ENCODE data around the gene CLCN3. TPM values are rescaled to one million over a fixed set of nuclear protein-coding genes. Genes with fewer than 3 reads are reported as not detected.
"Not testable (repeated sequence)": the region's sequence is repeated elsewhere in the genome, so short reads cannot be mapped to it uniquely, and the experiment has no call there.

Gene CLCN3
- total RNA-seq, 2 experiments from 2014 or later: 21.2 to 22.0 TPM

- Mint-ChIP-seq H3K9me3 (ENCODE audit: low read depth) (no peaks in the 10 kb centered on the region), H3K36me3 (ENCODE audit: low read depth) (peaks cover 3% of the 10 kb centered on the region), H3K27ac (peak overlapping the region; percentile 100), H3K4me3 (peak overlapping the region; percentile 93), H3K27me3 (no peaks in the 10 kb centered on the region), H3K4me1 (peaks cover 57% of the 10 kb centered on the region)
- ChIA-PET POLR2A (interaction anchor here (0.6 kb wide), 1 partner anchor 104 kb away, joined by 5 read pairs; no protein-coding TSS in a partner anchor), CTCF (interaction anchor here (0.7 to 0.8 kb wide), 3 partner anchors 8 to 1139 kb away, joined by 3 read pairs; no protein-coding TSS in a partner anchor)
- DNase-seq (no peak), ATAC-seq (no peak)
- intact Hi-C loops (cut with DNase I, micrococcal nuclease): loop anchor here in 1 of 2 experiments (10.0 kb wide), 1 partner anchor 1134 kb away; the partner anchor contains the start of gene DDX60L
These were observed 1.4 kb upstream of the CLCN3 start for GRCh38 chr4:169618986-169619385.

- Mint-ChIP-seq H3K9me3 (ENCODE audit: low read depth) (no peaks in the 10 kb centered on the region), H3K36me3 (ENCODE audit: low read depth) (peaks cover 3% of the 10 kb centered on the region), H3K4me3 (peak overlapping the region; percentile 93), H3K4me1 (peaks cover 57% of the 10 kb centered on the region), H3K27me3 (no peaks in the 10 kb centered on the region), H3K27ac (peak overlapping the region; percentile 100)
- DNase-seq (peak; percentile 65), ATAC-seq (peak; percentile 29)
- CTCF ChIA-PET: interaction anchor here (0.7 to 2.1 kb wide), 8 partner anchors 9 to 1140 kb away, joined by 3 to 5 read pairs (median 3); partner anchors contain the start of gene CBR4
- intact Hi-C loops (cut with DNase I, micrococcal nuclease): loop anchor here in 1 of 2 experiments (10.0 kb wide), 1 partner anchor 1135 kb away; the partner anchor contains the start of gene DDX60L
- POLR2A ChIA-PET: interaction anchor here (0.7 to 3.1 kb wide), 2 partner anchors 41 to 142 kb away, joined by 3 to 19 read pairs; no protein-coding TSS in a partner anchor
These were observed 840 bp upstream of the CLCN3 start for GRCh38 chr4:169619518-169619957.

- H3K27me3 Mint-ChIP-seq: no peaks in the 10 kb centered on the region
- H3K4me3 Mint-ChIP-seq: peak overlapping the region; percentile 93
- no peaks in the 10 kb centered on the region for H3K9me3 Mint-ChIP-seq (ENCODE audit: low read depth)
- ATAC-seq (peak; percentile 4), DNase-seq (peak; percentile 49)
- intact Hi-C loops (cut with DNase I, micrococcal nuclease): loop anchor here (1.0 to 5.0 kb wide), 5 partner anchors 8 to 1109 kb away; partner anchors contain the start of genes HPF1 (in 1 of the 2) and NEK1 (in 1 of the 2)
- POLR2A ChIA-PET: interaction anchor here (1.1 to 3.1 kb wide), 2 partner anchors 8 to 40 kb away, joined by 6 to 19 read pairs; no protein-coding TSS in a partner anchor
- H3K4me1 Mint-ChIP-seq: peaks cover 56% of the 10 kb centered on the region
- CTCF ChIA-PET: interaction anchor here (0.7 to 2.1 kb wide), 4 partner anchors 8 to 190 kb away, joined by 3 to 5 read pairs (median 4); partner anchors contain the start of gene NEK1
- peak overlapping the region; percentile 100 for H3K27ac Mint-ChIP-seq
- H3K36me3 Mint-ChIP-seq (ENCODE audit: low read depth): peaks cover 10% of the 10 kb centered on the region
These were observed 486 bp downstream of the CLCN3 start for GRCh38 chr4:169620880-169621248.

- intact Hi-C loops (cut with DNase I, micrococcal nuclease): loop anchor here (1.0 to 5.0 kb wide), 3 partner anchors 9 to 1110 kb away; no protein-coding TSS in a partner anchor
- peak overlapping the region; percentile 93 for H3K4me3 Mint-ChIP-seq
- peak; percentile 38 for ATAC-seq
- no peak for DNase-seq
- H3K27ac Mint-ChIP-seq: peak overlapping the region; percentile 89
- ChIA-PET POLR2A (interaction anchor here (0.7 to 3.1 kb wide), 3 partner anchors 9 to 38 kb away, joined by 3 to 19 read pairs (median 6); no protein-coding TSS in a partner anchor), CTCF (interaction anchor here (0.6 to 2.1 kb wide), 6 partner anchors 8 to 1142 kb away, joined by 3 to 5 read pairs (median 4); partner anchors contain the start of genes DDX60L and NEK1)
- peaks cover 57% of the 10 kb centered on the region for H3K4me1 Mint-ChIP-seq
- H3K9me3 Mint-ChIP-seq (ENCODE audit: low read depth): no peaks in the 10 kb centered on the region
- H3K36me3 Mint-ChIP-seq (ENCODE audit: low read depth): peaks cover 10% of the 10 kb centered on the region
- no peaks in the 10 kb centered on the region for H3K27me3 Mint-ChIP-seq
These were observed 1.5 kb downstream of the CLCN3 start for GRCh38 chr4:169621731-169622492.

GRCh38 chr4:169622566-169622965, 2.2 kb downstream of the CLCN3 start:
- ATAC-seq (no peak), DNase-seq (no peak)
- Mint-ChIP-seq H3K9me3 (ENCODE audit: low read depth) (no peaks in the 10 kb centered on the region), H3K27ac (peak overlapping the region; percentile 89), H3K4me1 (peaks cover 56% of the 10 kb centered on the region), H3K4me3 (peak overlapping the region; percentile 93), H3K36me3 (ENCODE audit: low read depth) (peaks cover 12% of the 10 kb centered on the region), H3K27me3 (no peaks in the 10 kb centered on the region)
- ChIA-PET POLR2A (interaction anchor here (3.1 kb wide), 1 partner anchor 38 kb away, joined by 19 read pairs; no protein-coding TSS in a partner anchor), CTCF (interaction anchor here (0.6 to 1.0 kb wide), 2 partner anchors 9 to 1143 kb away, joined by 4 read pairs; partner anchors contain the start of gene DDX60L)
- intact Hi-C loops (cut with DNase I, micrococcal nuclease): loop anchor here in 1 of 2 experiments (1.0 to 5.0 kb wide), 2 partner anchors 38 to 1110 kb away; no protein-coding TSS in a partner anchor

GRCh38 chr4:169624012-169624411, 3.6 kb downstream of the CLCN3 start:
- intact Hi-C loops (cut with DNase I, micrococcal nuclease): loop anchor here in 1 of 2 experiments (5.0 kb wide), 1 partner anchor 1112 kb away; no protein-coding TSS in a partner anchor
- Mint-ChIP-seq H3K4me1 (peaks cover 48% of the 10 kb centered on the region), H3K36me3 (ENCODE audit: low read depth) (peaks cover 12% of the 10 kb centered on the region)
- H3K9me3 Mint-ChIP-seq (ENCODE audit: low read depth); H3K27ac Mint-ChIP-seq; DNase-seq; POLR2A ChIA-PET; H3K27me3 Mint-ChIP-seq; ATAC-seq; H3K4me3 Mint-ChIP-seq: not testable (repeated sequence)
- CTCF ChIA-PET: interaction anchor here (1.4 to 1.6 kb wide), 2 partner anchors 8 to 16 kb away, joined by 3 to 4 read pairs; no protein-coding TSS in a partner anchor

- ChIA-PET CTCF (interaction anchor here (0.9 to 1.8 kb wide), 3 partner anchors 10 to 13 kb away, joined by 3 to 12 read pairs (median 6); partner anchors contain the start of gene NEK1), POLR2A (interaction anchor here (0.6 kb wide), 1 partner anchor 13 kb away, joined by 5 read pairs; no protein-coding TSS in a partner anchor)
- ATAC-seq (no peak), DNase-seq (no peak)
- intact Hi-C loops (cut with DNase I, micrococcal nuclease): loop anchor here in 1 of 2 experiments (2.0 kb wide), 1 partner anchor 27 kb away; no protein-coding TSS in a partner anchor
- Mint-ChIP-seq H3K4me3 (no peak overlapping the region), H3K27me3 (no peaks in the 10 kb centered on the region), H3K36me3 (ENCODE audit: low read depth) (peaks cover 12% of the 10 kb centered on the region), H3K27ac (peak overlapping the region; percentile 77), H3K4me1 (peaks cover 45% of the 10 kb centered on the region), H3K9me3 (ENCODE audit: low read depth) (no peaks in the 10 kb centered on the region)
These were observed 5.5 kb downstream of the CLCN3 start for GRCh38 chr4:169625886-169626285.

GRCh38 chr4:169626331-169627282, 6.2 kb downstream of the CLCN3 start:
- Mint-ChIP-seq H3K4me1 (peaks cover 47% of the 10 kb centered on the region), H3K36me3 (ENCODE audit: low read depth) (peaks cover 17% of the 10 kb centered on the region), H3K9me3 (ENCODE audit: low read depth) (no peaks in the 10 kb centered on the region), H3K4me3 (no peak overlapping the region), H3K27ac (peak overlapping the region; percentile 86), H3K27me3 (no peaks in the 10 kb centered on the region)
- ATAC-seq (peak; percentile 93), DNase-seq (peak; percentile 37)
- ChIA-PET CTCF (interaction anchor here (0.9 to 1.8 kb wide), 4 partner anchors 10 to 32 kb away, joined by 3 to 12 read pairs (median 5); partner anchors contain the start of gene NEK1), POLR2A (interaction anchor here (1.2 kb wide), 1 partner anchor 11 kb away, joined by 4 read pairs; no protein-coding TSS in a partner anchor)
- intact Hi-C loops (cut with DNase I, micrococcal nuclease): loop anchor here in 1 of 2 experiments (2.0 kb wide), 1 partner anchor 26 kb away; no protein-coding TSS in a partner anchor

GRCh38 chr4:169627307-169627706, 6.9 kb downstream of the CLCN3 start:
- H3K36me3 Mint-ChIP-seq (ENCODE audit: low read depth): peaks cover 20% of the 10 kb centered on the region
- intact Hi-C loops (cut with DNase I, micrococcal nuclease): loop anchor here in 1 of 2 experiments (2.0 kb wide), 1 partner anchor 25 kb away; no protein-coding TSS in a partner anchor
- H3K4me1 Mint-ChIP-seq: peaks cover 50% of the 10 kb centered on the region
- DNase-seq: no peak
- no peaks in the 10 kb centered on the region for H3K9me3 Mint-ChIP-seq (ENCODE audit: low read depth)
- no peak overlapping the region for H3K4me3 Mint-ChIP-seq
- CTCF ChIA-PET: interaction anchor here (1.2 to 1.8 kb wide), 3 partner anchors 9 to 32 kb away, joined by 3 to 12 read pairs (median 4); partner anchors contain the start of gene NEK1
- ATAC-seq: no peak
- no peaks in the 10 kb centered on the region for H3K27me3 Mint-ChIP-seq
- H3K27ac Mint-ChIP-seq: peak overlapping the region; percentile 86
- POLR2A ChIA-PET: interaction anchor here (1.2 kb wide), 1 partner anchor 12 kb away, joined by 4 read pairs; no protein-coding TSS in a partner anchor

- ChIA-PET CTCF (no interaction called here), POLR2A (interaction anchor here (0.5 kb wide), 1 partner anchor 618 kb away, joined by 3 read pairs; the partner anchor contains the start of gene CBR4)
These were observed 8.2 kb downstream of the CLCN3 start for GRCh38 chr4:169628579-169628978.

More at GRCh38 chr4:169628579-169628978, 8.2 kb downstream of the CLCN3 start:
- no peak for DNase-seq
- peaks cover 41% of the 10 kb centered on the region for H3K4me1 Mint-ChIP-seq
- no peak for ATAC-seq
- intact Hi-C loops (cut with DNase I, micrococcal nuclease): no loop called here
- no peak overlapping the region for H3K27ac Mint-ChIP-seq
- H3K9me3 Mint-ChIP-seq (ENCODE audit: low read depth): no peaks in the 10 kb centered on the region
- no peaks in the 10 kb centered on the region for H3K27me3 Mint-ChIP-seq
- peaks cover 19% of the 10 kb centered on the region for H3K36me3 Mint-ChIP-seq (ENCODE audit: low read depth)
- no peak overlapping the region for H3K4me3 Mint-ChIP-seq

Measured in activated CD4-positive, alpha-beta T cell treated with anti-CD3 and anti-CD28 coated beads for 36 hours (primary cell).